Suppressor macrophage treated with lipopolysaccharide for 1 hour (primary cell): ENCODE data around the gene FAM174C.

Source experiments
- DNase-seq, 3 donors: peaks; one replicate each; pipeline ENCODE4 v3.0.0-alpha.2; 2020 to 2022

Gene FAM174C

GRCh38 chr19:1274852-1275259 is 474 bp upstream of the FAM174C start:
- no peak for DNase-seq

GRCh38 chr19:1275976-1276627 is 772 bp downstream of the FAM174C start:
- DNase-seq: no peak

- no peak for DNase-seq
These were observed 1.3 kb downstream of the FAM174C start for GRCh38 chr19:1276628-1277022.

- DNase-seq: no peak
These were observed 1.7 kb downstream of the FAM174C start for GRCh38 chr19:1277061-1277460.

- no peak for DNase-seq
These were observed 2.7 kb downstream of the FAM174C start for GRCh38 chr19:1278074-1278473.

GRCh38 chr19:1278713-1279660 is 3.7 kb downstream of the FAM174C start:
- DNase-seq: no peak

GRCh38 chr19:1279782-1280341 is 4.5 kb downstream of the FAM174C start:
- peak; percentile 86 to 90 (median 89) for DNase-seq

- DNase-seq: no peak
These were observed 5.6 kb downstream of the FAM174C start for GRCh38 chr19:1280636-1281568.

- DNase-seq: no peak
These were observed 6.4 kb downstream of the FAM174C start for GRCh38 chr19:1281569-1282287.

- no peak for DNase-seq
These were observed 7.4 kb downstream of the FAM174C start for GRCh38 chr19:1282588-1283206.

GRCh38 chr19:1283207-1283916 is 8.0 kb downstream of the FAM174C start:
- no peak for DNase-seq

- no peak for DNase-seq
These were observed 8.6 kb downstream of the FAM174C start for GRCh38 chr19:1283917-1284292.

GRCh38 chr19:1284293-1284978 is 9.1 kb downstream of the FAM174C start:
- no peak for DNase-seq

GRCh38 chr19:1284979-1285736 is 9.8 kb downstream of the FAM174C start:
- DNase-seq: no peak

- peak in 2 of 3 donors; percentile 25 to 57 for DNase-seq
These were observed 10.5 kb downstream of the FAM174C start, which contains the start of gene EFNA2 for GRCh38 chr19:1285737-1286360. Gene EFNA2, plus strand, starts transcription at chr19:1285873. Its CDS starts 296 bp downstream, at chr19:1286169.

GRCh38 chr19:1286487-1287353 is 11.4 kb downstream of the FAM174C start:
- DNase-seq: no peak

- no peak for DNase-seq
These were observed 12.3 kb downstream of the FAM174C start for GRCh38 chr19:1287354-1288225.
